Esophagus muscularis mucosa (tissue), 4 donors: ENCODE data around the gene ARAF. TPM values are rescaled to one million over a fixed set of nuclear protein-coding genes. Genes with fewer than 3 reads are reported as not detected.
A peak's percentile ranks its signal among the peaks of the same experiment; 100 is the strongest.

Source experiments
- DNase-seq: peaks from one replicate; pipeline ENCODE4 v3.0.0-alpha.2; 2017; ENCODE audit errors: extremely low spot score
- H3K27ac ChIP-seq, 4 donors: fragments of 200-600 bp; sonication (generic); replicated peaks in 1 of 4; 1 replicate in 3 of 4; 2 replicates in 1 of 4; pipeline ENCODE4 v1.5.1; 2016 to 2019; ENCODE audit warnings: mild to moderate bottlenecking in 1 of 4
- H3K27me3 ChIP-seq, 4 donors: fragments of 200-600 bp; sonication (generic); one replicate each; pipeline versions ENCODE4 v1.5.1 to v1.6.0; 2016 to 2019
- H3K36me3 ChIP-seq, 4 donors: fragments of 200-600 bp; sonication (generic); one replicate each; pipeline ENCODE4 v1.5.1; 2016 to 2019
- H3K4me1 ChIP-seq, 4 donors: fragments of 200-600 bp; sonication (generic); one replicate each; pipeline ENCODE4 v1.5.1; 2016 to 2019
- H3K4me3 ChIP-seq, 4 donors: fragments of 200-600 bp; sonication (generic); 1 replicate in 2 of 4; 2 replicates in 2 of 4; pipeline ENCODE4 v1.5.1; 2016 to 2019; ENCODE audit warnings: mild to moderate bottlenecking in 4 of 4, moderate library complexity in 1 of 4
- H3K9me3 ChIP-seq, 4 donors: fragments of 200-600 bp; sonication (generic); 1 replicate in 3 of 4; 2 replicates in 1 of 4; pipeline ENCODE4 v1.5.1; 2016 to 2019
- CTCF ChIP-seq, 3 experiments: fragments of 200-600 bp in 2 of 3; fragments of 450-650 bp in 1 of 3; sonication (generic) in 2 of 3; IDR thresholded peaks; one replicate each; pipeline ENCODE4 v1.5.1; 2017 to 2019; ENCODE audit warnings: antibody characterized with exemption in 3 of 3, mild to moderate bottlenecking in 2 of 3, moderate library complexity in 1 of 3
- EP300 ChIP-seq: sonication (generic); formaldehyde crosslinking; IDR thresholded peaks from one replicate; pipeline ENCODE4 v1.6.1; 2017; ENCODE audit warnings: antibody characterized with exemption
- POLR2A ChIP-seq: fragments of 450-650 bp; IDR thresholded peaks from one replicate; pipeline ENCODE4 v1.6.1; 2017; ENCODE audit warnings: antibody characterized with exemption, moderate library complexity, mild to moderate bottlenecking, low read depth
- POLR2AphosphoS5 ChIP-seq, 2 donors: sonication (generic); formaldehyde crosslinking; IDR thresholded peaks; one replicate each; pipeline ENCODE4 v1.6.1; 2017; ENCODE audit warnings: antibody characterized with exemption in 2 of 2
- WGBS: methylation state at CpG from one replicate; pipeline ENCODE4 v1.1.5; 2018; 5-methylcytosine and 5-hydroxymethylcytosine counted together
- intact Hi-C: fragments of 100-400 bp; cut with DNase I; formaldehyde crosslinking; loops from one replicate; pipeline ENCODE4 v1.15.1; 2023
- total RNA-seq, 4 donors: library from RNA; depleted of rRNA; stranded (reverse); fragments of >200 nt; gene quantifications; one replicate each; pipeline versions ENCODE4 v1.1.0 to v1.2.1, GENCODE V29; 2016

The ARAF gene
- total RNA-seq, 4 donors from 2014 or later = 39.3 to 49.6 (median 42.8) TPM

GRCh38 chrX:47573341-47574075 is 12.5 kb downstream of the ARAF start:
- intact Hi-C loops = no loop called here
- Histone ChIP-seq H3K4me3 (peak overlapping the region; percentile 28 to 50 (median 38)), H3K27me3 (peaks cover 0 to 9% (median 0%) of the 10 kb centered on the region in 4 donors), H3K4me1 (peaks cover 2 to 22% (median 18%) of the 10 kb centered on the region in 4 donors), H3K36me3 (peaks cover 19 to 38% (median 31%) of the 10 kb centered on the region in 4 donors), H3K27ac (peak overlapping the region; percentile 53 to 67 (median 58)), H3K9me3 (no peaks in the 10 kb centered on the region)
- TF ChIP-seq POLR2AphosphoS5 (IDR thresholded peaks at IDR 0.05) = no peak
- no peak for TF ChIP-seq POLR2A
- no peak for TF ChIP-seq EP300
- no peak for TF ChIP-seq CTCF (IDR thresholded peaks at IDR 0.05)
- no peak for DNase-seq
- WGBS = 55% methylated on average over 12 of the region's 20 CpGs

GRCh38 chrX:47574076-47574546 is 13.1 kb downstream of the ARAF start:
- no peak for DNase-seq
- WGBS = 46% methylated on average over 6 of the region's 41 CpGs

GRCh38 chrX:47574547-47575301 is 13.7 kb downstream of the ARAF start:
- H3K27me3 ChIP-seq = peaks cover 0 to 9% (median 0%) of the 10 kb centered on the region in 4 donors
- H3K4me1 ChIP-seq = peaks cover 2 to 22% (median 18%) of the 10 kb centered on the region in 4 donors
- H3K27ac ChIP-seq = peak overlapping the region; percentile 53 to 67 (median 58)
- DNase-seq = no peak
- H3K4me3 ChIP-seq = peak overlapping the region; percentile 28 to 50 (median 38)
- no peak for TF ChIP-seq POLR2A
- no peak for TF ChIP-seq POLR2AphosphoS5 (IDR thresholded peaks at IDR 0.05)
- no peak for TF ChIP-seq CTCF (IDR thresholded peaks at IDR 0.05)
- no peak for TF ChIP-seq EP300
- intact Hi-C loops = no loop called here
- 58% methylated on average over 25 of the region's 27 CpGs for WGBS
- no peaks in the 10 kb centered on the region for H3K9me3 ChIP-seq
- H3K36me3 ChIP-seq = peaks cover 10 to 26% (median 19%) of the 10 kb centered on the region in 4 donors

More at GRCh38 chrX:47574076-47574546, 13.1 kb downstream of the ARAF start:
- TF ChIP-seq POLR2A = no peak
- TF ChIP-seq EP300 = no peak
- Histone ChIP-seq H3K4me1 (peaks cover 2 to 22% (median 18%) of the 10 kb centered on the region in 4 donors), H3K27ac (peak overlapping the region; percentile 53 to 67 (median 58)), H3K4me3 (peak overlapping the region; percentile 28 to 50 (median 38)), H3K9me3 (no peaks in the 10 kb centered on the region), H3K36me3 (peaks cover 14 to 32% (median 25%) of the 10 kb centered on the region in 4 donors), H3K27me3 (peaks cover 0 to 9% (median 0%) of the 10 kb centered on the region in 4 donors)
- intact Hi-C loops = no loop called here

- H3K4me3 ChIP-seq = no peak overlapping the region
- DNase-seq = peak; percentile 5
- H3K36me3 ChIP-seq = peaks cover 0 to 10% (median 6%) of the 10 kb centered on the region in 4 donors
- peaks cover 0 to 9% (median 0%) of the 10 kb centered on the region in 4 donors for H3K27me3 ChIP-seq
- no peak overlapping the region for H3K27ac ChIP-seq
- H3K4me1 ChIP-seq = peaks cover 2 to 22% (median 18%) of the 10 kb centered on the region in 4 donors
- intact Hi-C loops = no loop called here
- TF ChIP-seq EP300 (no peak), POLR2A (no peak), CTCF (IDR thresholded peaks at IDR 0.05) (no peak), POLR2AphosphoS5 (IDR thresholded peaks at IDR 0.05) (no peak)
- no peaks in the 10 kb centered on the region for H3K9me3 ChIP-seq
- WGBS = 87% methylated on average over 13 of the region's 20 CpGs
These were observed 15.3 kb downstream of the ARAF start for GRCh38 chrX:47576021-47576898.
